Cardiac muscle cell (in vitro differentiated cells and primary cell): ENCODE measurements around the gene CDH23. TPM values are rescaled to one million over a fixed set of nuclear protein-coding genes. Genes with fewer than 3 reads are reported as not detected.

Source experiments
- DNase-seq, 2 donors: peaks; one replicate each; pipeline versions ENCODE4 v3.0.0 to v3.0.0-alpha.2; 2010 to 2017; ENCODE audit warnings: low read depth in 1 of 2, low spot score in 1 of 2
- H3K27ac ChIP-seq: fragments of 200-600 bp; sonication (generic); 2 replicates; pipeline ENCODE4 v1.5.1; 2016
- H3K27me3 ChIP-seq: fragments of 200-600 bp; sonication (generic); 2 replicates; pipeline ENCODE4 v1.6.0; 2016; ENCODE audit warnings: control low read depth
- H3K36me3 ChIP-seq: fragments of 200-600 bp; sonication (generic); 2 replicates; pipeline ENCODE4 v1.5.1; 2016; ENCODE audit warnings: control low read depth
- H3K4me1 ChIP-seq: fragments of 200-600 bp; sonication (generic); 2 replicates; pipeline ENCODE4 v1.8.1; 2017; ENCODE audit warnings: low read depth, mild to moderate bottlenecking, mixed run types
- H3K4me3 ChIP-seq: fragments of 200-600 bp; sonication (generic); 2 replicates; pipeline ENCODE4 v1.5.1; 2016; ENCODE audit warnings: mild to moderate bottlenecking
- H3K9me3 ChIP-seq: fragments of 200-600 bp; sonication (generic); 2 replicates; pipeline ENCODE4 v1.5.1; 2017; ENCODE audit warnings: low read depth, mild to moderate bottlenecking, control low read depth
- CTCF ChIP-seq: IDR thresholded peaks from 2 replicates; pipeline ENCODE4 v1.5.1; 2012; ENCODE audit warnings: low read depth, mild to moderate bottlenecking, low read length
- polyA plus RNA-seq: library from polyadenylated mRNA; unstranded; fragments of >200 nt; fragmentation: Nextera tagmentation; extraction: Ambion mirVana; gene quantifications from 2 replicates; pipeline ENCODE4 v1.2.1, GENCODE V29; 2016
- total RNA-seq: library from RNA; depleted of rRNA; stranded (reverse); fragments of >200 nt; gene quantifications from 2 replicates; pipeline ENCODE4 v1.2.3, GENCODE V29; 2016

The CDH23 gene
- total and polyA plus RNA-seq, 2 experiments from 2014 or later: 0.05 to 0.51 TPM

- no peak overlapping the region for H3K27ac ChIP-seq
- no peak for TF ChIP-seq CTCF
- H3K4me1 ChIP-seq: peaks cover 4% of the 10 kb centered on the region
- H3K36me3 ChIP-seq: no peaks in the 10 kb centered on the region
- DNase-seq: no peak
- no peaks in the 10 kb centered on the region for H3K9me3 ChIP-seq
- H3K4me3 ChIP-seq: no peak overlapping the region
- H3K27me3 ChIP-seq: no peaks in the 10 kb centered on the region
Observed at GRCh38 chr10:71611131-71611530, 214.4 kb downstream of the CDH23 start.

GRCh38 chr10:71611709-71612422 lies 215.1 kb downstream of the CDH23 start:
- no peak for DNase-seq
- no peak overlapping the region for H3K27ac ChIP-seq
- no peak overlapping the region for H3K4me3 ChIP-seq
- peaks cover 4% of the 10 kb centered on the region for H3K4me1 ChIP-seq
- TF ChIP-seq CTCF: no peak
- no peaks in the 10 kb centered on the region for H3K27me3 ChIP-seq
- no peaks in the 10 kb centered on the region for H3K36me3 ChIP-seq
- H3K9me3 ChIP-seq: no peaks in the 10 kb centered on the region

GRCh38 chr10:71613261-71613777 lies 216.6 kb downstream of the CDH23 start:
- no peaks in the 10 kb centered on the region for H3K36me3 ChIP-seq
- peaks cover 4% of the 10 kb centered on the region for H3K4me1 ChIP-seq
- no peaks in the 10 kb centered on the region for H3K27me3 ChIP-seq
- no peak overlapping the region for H3K4me3 ChIP-seq
- no peaks in the 10 kb centered on the region for H3K9me3 ChIP-seq
- TF ChIP-seq CTCF: no peak
- DNase-seq: peak in 1 of 2 donors; percentile 30
- no peak overlapping the region for H3K27ac ChIP-seq

GRCh38 chr10:71613877-71614276 lies 217.2 kb downstream of the CDH23 start:
- no peak overlapping the region for H3K27ac ChIP-seq
- no peak overlapping the region for H3K4me3 ChIP-seq
- no peak for TF ChIP-seq CTCF
- H3K4me1 ChIP-seq: peaks cover 4% of the 10 kb centered on the region
- DNase-seq: no peak
- H3K36me3 ChIP-seq: no peaks in the 10 kb centered on the region
- H3K27me3 ChIP-seq: no peaks in the 10 kb centered on the region
- H3K9me3 ChIP-seq: no peaks in the 10 kb centered on the region

- Histone ChIP-seq H3K4me1 (no peaks in the 10 kb centered on the region), H3K27me3 (no peaks in the 10 kb centered on the region), H3K4me3 (no peak overlapping the region), H3K27ac (no peak overlapping the region), H3K36me3 (no peaks in the 10 kb centered on the region), H3K9me3 (no peaks in the 10 kb centered on the region)
- TF ChIP-seq CTCF: no peak
- no peak for DNase-seq
Observed at GRCh38 chr10:71614946-71615345, 218.2 kb downstream of the CDH23 start.
